Effector CD8-positive, alpha-beta T cell (primary cell): ENCODE data around the gene DUSP2.
"Not testable (repeated sequence)": the region's sequence is repeated elsewhere in the genome, so short reads cannot be mapped to it uniquely, and the experiment has no call there.

Source experiments
- DNase-seq: peaks from one replicate; lab custom pipeline; 2025; lab: John Stamatoyannopoulos, UW

DUSP2 gene

DNA sequence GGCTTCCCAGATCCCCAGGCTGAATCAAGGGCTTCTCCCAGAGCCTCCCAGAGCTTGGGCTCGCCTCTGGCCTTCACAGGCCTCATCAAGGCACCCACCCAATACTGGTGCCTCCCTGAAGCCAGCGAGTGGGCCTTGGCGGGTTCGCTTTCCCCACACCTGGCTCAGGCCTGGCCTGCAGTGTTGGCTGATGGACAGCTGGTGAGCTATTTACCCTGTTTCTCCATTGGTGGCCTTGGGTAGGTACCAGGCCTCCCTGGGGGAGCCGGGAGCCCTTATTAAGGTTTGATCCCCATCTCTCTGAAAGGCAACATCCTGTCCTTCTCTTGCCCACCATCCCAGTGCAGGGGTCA, 18.2 kb upstream of the DUSP2 start:
- DNase-seq = no peak

DNA sequence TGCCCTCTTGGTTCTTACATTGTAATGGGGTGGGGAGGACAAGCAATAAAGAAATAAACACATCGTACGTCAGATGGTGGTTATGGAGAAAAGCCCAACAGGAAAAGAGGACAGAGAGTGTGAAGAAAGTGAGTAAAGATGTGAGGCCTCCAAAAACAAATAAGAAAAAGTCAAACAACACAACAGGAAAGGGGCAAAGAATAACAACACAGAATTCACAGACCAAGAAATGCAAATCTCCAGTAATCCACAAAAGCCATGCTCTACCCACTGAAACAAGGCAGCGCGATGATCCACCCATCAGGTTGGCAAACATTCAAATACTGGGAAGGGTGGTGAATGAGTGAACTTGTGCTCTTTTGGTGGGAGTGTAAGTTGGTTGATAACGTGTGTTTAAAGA, 16.7 kb upstream of the DUSP2 start:
- no peak for DNase-seq

DNA sequence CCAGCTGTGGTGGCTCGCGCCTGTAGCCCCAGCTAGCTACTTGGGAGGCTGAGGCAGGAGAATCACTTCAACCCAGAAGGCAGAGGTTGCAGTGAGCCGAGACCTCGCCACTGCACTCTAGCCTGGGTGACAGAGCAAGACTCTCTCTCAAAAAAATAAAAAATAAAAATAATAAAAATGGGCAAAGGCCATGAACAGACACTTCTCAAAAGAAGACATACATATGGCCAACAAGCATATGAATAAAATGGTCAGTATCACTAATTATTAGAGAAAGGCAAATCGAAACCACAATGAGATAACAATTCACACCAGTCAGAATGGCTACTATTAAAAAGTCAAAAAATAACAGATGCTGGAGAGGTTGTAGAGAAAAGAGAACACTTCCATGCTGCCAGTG, 15.1 kb upstream of the DUSP2 start:
- not testable (repeated sequence) for DNase-seq

DNA sequence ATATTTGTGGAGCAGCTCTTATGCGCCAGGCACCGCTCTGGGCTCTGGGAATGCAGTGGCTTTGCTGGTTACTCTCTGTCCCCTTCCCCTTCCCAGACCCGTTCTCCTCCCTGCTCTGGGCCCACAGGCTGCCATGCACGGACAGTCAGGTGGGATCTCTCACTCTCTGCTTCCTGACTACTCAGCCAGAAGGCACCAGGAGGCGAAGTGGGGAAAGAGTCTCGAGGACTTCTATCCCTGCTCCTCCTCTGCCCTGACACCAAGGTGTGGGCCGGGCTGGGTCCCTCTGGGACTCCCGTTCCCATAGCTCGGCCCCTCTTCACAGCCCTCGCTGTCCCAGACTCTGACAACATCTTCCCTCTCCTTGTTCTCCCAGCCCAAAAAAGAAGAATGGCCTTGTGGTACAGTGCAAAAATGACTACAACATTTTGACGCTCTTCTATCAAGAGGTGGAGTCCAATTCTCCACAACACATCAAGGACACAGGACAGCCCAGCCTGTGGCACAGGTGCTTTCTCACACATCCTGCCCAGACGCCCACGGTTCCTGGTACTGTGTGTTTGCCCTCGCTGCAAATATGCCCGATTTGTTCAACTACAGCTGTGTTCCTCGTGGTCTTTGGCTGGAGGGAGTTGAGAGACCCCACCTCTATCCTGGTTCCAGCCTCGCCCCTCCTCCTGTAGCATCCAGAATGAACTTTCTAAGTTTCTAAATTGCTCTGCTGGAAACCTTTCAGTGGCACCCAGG, 14.0 kb upstream of the DUSP2 start:
- no peak for DNase-seq

DNA sequence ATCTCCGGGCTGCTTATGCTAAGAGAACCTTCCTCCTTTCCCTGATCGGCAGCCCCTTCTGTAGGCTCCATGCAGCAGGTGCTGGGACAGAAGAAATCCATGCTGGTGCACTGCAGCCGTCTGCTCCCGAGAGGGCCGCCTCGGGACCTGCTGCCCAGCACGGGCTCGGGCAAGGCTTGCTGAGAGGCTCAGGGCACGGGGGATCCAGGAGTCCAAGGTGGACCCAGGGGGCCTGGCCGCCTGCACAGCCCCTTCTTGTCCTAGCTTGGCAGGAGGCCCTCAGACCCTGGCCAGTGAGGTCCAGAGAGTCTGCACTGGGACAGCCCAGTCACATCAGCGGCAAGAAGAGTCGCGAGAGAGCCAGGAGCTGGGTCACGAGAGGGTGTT, 13.3 kb upstream of the DUSP2 start:
- DNase-seq = no peak

GRCh38 chr2:96157649-96158553, 12.7 kb upstream of the DUSP2 start:
- peak; percentile 54 for DNase-seq

DNA sequence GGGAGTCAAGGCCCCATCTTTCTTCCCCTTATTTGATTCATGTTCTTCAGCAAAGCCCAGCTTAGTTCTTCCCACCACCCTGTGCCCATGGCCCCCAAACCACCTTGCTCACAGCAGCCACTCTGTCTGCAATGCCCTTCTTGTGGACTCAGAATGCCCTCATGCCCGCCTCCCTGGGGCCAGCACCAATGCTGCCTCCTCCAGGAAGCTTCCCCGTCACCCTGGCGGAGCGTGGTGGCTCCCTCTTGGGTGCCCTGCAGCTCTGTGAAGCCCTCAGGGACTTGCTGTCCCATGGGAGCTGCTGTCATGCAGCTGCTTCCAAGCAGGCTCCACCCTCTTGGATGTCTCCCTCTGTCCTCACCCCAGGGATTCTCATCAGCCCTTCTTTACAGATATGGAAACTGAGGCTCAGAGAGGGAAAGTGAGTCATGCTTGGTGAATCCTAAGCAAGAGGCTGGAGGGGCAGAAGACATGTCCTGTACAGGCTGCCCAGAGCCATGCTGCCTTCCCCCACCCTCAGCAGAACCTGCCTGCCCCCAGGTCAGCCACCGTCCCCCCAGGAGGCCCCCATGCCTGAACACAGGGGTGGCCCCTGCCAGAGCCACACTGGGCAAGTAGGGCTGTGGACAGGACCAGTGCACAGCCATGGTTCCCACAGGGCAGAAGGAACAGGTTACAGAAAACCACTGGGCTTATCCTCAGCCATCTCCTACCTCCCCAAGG, 11.8 kb upstream of the DUSP2 start:
- DNase-seq = no peak

DNA sequence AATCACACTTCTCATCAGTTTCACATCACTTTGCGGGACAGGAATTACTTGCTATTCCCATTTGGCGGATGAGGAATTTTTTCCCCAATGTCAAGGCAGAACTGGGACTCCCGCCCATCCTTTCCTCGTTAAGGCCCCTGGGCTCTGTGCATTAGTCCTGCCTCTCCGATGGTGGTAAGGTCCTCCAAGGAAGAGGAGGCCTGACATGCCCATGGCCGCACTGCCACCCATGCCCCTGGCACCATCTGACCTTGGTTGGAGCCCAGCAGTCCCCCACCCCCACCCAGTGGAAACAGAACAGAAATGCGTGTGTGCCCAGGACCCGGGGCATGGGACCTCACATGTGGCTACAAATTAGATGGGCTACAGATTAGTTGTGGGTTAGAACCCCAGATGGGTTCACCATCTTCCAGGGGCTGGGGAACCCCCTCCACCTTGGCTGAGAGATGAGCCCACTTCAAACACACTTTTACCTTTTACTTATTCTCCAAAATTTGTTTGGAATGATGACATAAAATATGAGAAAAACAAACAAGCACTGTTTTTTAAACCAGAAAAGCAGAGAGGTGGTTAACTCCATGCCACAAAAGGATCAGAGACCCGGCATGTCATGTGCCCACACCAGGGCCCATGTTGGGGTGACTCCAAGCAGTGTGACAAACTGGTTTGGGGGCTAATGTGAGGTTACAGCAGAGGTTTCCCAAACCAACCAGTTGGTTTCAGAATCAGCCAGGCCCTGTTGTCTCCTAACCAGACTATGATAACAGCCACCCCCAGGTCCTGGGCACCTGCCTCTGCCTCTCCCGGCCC, 11.0 kb upstream of the DUSP2 start:
- DNase-seq = no peak

DNA sequence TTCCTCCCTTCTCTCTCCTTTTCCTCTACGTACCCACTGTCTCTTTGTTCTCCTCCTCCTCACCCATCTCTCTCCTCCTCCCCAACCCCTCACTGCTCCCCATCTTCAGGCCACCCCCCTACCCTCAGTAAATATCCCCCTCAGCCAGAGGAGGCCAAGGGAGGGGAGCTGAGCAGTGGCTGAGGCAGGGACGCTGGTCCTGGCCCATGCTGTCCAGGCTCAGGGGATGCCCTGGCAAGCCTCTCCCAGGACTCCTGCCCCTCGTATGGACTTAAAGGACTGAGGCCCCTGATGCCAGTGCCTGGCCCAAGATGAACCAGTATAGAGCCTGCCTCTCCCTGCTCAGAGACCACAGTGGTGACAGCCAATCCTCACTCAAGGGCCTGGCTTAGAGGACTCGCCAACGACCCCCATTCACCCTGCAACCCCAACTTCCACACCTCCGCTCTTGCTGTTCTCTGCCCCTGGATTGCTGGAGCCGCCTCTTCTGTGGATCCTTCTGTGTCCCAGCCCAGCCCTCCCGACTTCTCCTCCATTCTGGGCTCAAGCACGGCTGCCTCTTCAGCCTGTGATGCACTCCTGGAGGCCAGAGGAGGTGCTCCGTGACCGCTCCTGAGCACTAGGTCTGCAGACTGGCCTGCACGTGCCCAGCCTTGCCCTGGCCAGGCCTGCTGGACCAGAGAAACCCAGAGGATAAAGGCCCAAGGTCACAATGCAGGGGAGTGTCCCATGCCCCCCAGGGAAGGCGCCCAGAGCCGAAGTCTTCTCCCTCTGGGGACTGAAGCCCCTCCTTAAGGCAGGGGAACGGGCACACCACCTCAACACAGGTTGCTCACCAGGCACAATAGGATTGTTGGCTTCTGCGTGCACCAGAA, 9.5 kb upstream of the DUSP2 start:
- no peak for DNase-seq

GRCh38 chr2:96153991-96154431, 8.8 kb upstream of the DUSP2 start:
- no peak for DNase-seq

DNA sequence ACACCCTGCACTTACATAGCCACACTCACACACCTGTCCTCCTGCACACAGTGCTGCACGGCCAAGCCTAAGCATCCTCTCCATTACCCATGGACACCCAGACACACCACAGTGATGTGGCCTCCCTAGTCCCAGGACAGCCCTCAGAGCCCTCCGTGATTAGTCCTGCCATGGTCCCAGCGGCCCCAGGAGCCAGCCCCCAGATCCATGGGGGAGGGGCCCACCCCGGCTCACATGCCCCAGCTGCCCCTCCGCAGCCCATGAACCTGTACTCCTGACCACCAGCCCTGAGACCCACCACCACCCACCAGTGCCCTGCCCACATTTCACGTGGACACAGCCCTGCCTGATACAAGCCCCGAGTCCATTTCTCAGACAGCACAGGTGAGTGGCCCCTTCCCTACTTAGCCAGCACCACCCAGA, 8.1 kb upstream of the DUSP2 start:
- DNase-seq = no peak

GRCh38 chr2:96152304-96153161, 7.3 kb upstream of the DUSP2 start:
- no peak for DNase-seq

GRCh38 chr2:96151595-96152303, 6.5 kb upstream of the DUSP2 start:
- DNase-seq = no peak

DNA sequence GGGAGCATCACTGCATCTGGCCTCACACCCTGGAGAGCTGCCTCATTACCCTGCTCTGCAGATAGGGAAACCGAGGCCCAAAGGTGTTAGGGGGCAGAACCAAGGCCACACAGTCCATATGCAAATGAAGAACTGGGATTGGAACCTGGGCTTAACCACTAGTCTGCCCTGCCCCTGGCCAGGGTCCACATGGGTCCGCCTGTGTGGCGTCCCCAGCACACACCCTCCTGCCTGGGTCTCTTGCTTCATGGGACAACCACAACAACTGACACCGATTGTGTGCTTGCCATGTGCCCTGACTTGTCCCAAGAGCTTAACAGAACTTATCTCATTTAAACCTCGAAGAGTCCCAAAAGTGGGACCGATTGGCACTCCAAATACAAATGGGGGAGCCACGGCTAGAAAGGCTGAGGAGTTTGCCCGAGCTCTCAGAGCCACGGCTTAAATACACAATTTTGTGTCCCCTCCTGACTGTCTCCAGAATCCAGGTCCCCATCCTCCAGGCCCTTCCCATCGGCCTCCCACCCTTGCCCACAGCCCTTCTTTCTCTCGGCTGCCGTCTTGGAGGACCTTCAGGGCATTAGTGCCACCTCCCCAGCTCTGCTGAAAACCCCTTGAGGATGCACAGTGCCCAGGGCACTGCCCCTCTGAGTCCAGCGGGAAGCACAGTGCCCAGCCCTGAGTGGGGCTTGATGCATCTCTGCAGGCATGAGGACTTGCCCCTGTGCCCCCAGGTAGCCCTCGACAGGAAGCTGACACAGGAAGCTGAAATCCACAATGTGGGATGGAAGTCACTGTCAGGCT, 5.8 kb upstream of the DUSP2 start:
- DNase-seq = no peak

- DNase-seq = no peak
Observed at GRCh38 chr2:96150007-96150640, 4.9 kb upstream of the DUSP2 start.

- peak; percentile 93 for DNase-seq
Observed at GRCh38 chr2:96148410-96149217, 3.4 kb upstream of the DUSP2 start.
